NCI-H526 treated with DMSO at 0.1 percent for 48 hours (cell line): ENCODE results near the gene DISP1.
A peak's percentile ranks its signal among the peaks of the same experiment; 100 is the strongest.

ENCODE experiments used
- DNase-seq: peaks from one replicate; lab custom pipeline; 2025; lab: John Stamatoyannopoulos, UW

DISP1 gene

GRCh38 chr1:222814536-222815439, at the start of gene DISP1:
Gene DISP1, plus strand, starts transcription at chr1:222815039. Its CDS starts 127,785 bp downstream, at chr1:222942824.
- peak; percentile 56 for DNase-seq

DNA sequence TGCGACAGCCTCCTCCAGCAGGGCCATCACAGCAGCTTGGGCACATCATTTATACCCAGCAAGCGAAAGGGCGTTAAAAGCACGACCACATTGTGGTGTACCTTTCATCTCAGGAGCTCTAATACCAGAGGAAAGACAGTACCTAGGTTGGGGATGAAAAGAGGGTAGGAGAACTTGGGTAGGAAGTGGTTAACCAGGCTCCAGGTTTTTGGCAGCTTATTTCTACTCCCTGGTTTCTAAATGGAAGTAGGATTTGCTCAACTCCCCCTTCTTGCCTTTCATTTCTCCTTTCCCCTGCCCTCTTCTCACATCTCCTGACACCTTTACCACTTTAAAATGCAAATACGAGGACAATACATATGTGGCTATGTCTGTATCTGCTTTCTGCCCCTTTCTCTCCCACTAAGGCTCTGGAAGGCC, 47.7 kb upstream of the DISP1 start:
- no peak for DNase-seq

DNA sequence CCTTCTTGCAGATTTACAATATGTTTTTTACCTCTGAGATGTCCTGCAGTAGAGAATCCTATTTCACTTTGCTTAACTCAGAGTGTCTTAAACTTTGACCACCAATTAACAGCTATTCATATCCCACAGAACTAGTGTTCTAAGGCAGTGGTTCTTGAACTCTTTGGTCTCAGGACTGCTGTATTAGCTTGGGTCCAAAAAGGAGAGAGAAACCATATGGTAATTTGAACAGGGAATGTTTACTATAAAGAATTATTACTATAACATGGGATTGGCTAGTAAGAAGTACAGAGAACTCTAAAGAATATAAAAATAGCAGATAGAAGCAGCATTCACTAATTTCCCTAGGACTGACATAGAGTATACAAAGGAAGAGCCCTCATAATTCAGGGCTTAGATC, 46.2 kb upstream of the DISP1 start:
- no peak for DNase-seq

- DNase-seq, result no peak
Observed at GRCh38 chr1:222769181-222769580, 45.7 kb upstream of the DISP1 start.

- no peak for DNase-seq
Observed at GRCh38 chr1:222769971-222770620, 44.7 kb upstream of the DISP1 start.

DNA sequence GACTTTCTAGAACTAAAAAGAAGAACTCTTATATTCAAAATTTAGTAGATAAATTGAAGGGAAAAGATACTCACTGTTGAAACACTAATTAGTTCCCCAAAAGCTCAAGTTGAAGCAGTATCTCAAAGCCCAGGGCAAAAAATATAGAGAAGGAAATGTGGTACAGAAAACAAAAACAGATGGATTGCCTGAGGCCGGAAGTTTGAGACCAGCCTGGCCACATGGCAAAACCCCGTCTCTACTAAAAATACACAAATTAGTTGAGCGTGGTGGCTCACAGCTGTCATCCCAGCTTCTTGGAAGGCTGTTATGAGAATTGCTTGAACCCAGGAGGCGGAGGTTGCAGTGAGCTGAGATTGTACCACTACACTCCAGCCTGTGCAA, 41.9 kb upstream of the DISP1 start:
- DNase-seq, result no peak

DNA sequence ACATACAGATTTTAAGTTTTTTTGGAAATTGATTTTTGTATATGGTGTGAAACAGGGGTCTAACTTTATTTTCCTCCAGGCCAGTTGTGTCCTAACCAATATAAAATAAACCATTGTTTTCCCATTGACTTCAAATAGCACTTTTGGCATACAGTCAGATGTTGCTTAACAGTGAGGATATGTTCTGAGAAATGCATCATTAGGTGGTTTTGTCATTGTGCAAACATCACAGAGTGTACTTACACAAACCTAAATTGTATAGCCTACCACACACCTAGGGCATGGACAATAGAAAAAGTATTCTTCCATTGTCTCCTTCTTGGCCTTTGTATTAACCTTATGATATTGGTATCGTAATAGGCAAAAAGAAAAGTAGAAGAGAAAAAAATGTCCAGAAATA, 37.4 kb upstream of the DISP1 start:
- no peak for DNase-seq

DNA sequence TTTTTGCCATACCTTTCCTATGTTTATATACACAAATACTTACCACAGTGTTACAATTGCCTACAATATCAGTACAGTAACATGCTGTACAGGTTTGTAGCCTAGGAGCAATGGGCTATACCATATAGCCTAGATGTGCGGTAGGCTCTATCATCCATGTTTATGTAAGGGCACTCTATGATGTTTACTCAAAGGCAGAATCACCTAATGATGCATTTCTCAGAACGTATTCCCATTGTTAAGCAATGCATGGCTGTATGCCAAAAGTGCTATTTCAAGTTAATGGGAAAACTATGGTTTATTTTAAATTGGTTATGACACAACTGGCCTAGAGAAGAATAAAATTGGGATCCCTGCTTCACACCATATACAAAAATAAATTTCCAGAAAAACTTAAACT, 36.9 kb upstream of the DISP1 start:
- no peak for DNase-seq

- DNase-seq, result no peak
Observed at GRCh38 chr1:222781251-222781650, 33.6 kb upstream of the DISP1 start.

- no peak for DNase-seq
Observed at GRCh38 chr1:222783051-222783450, 31.8 kb upstream of the DISP1 start.

GRCh38 chr1:222784371-222784770, 30.5 kb upstream of the DISP1 start:
- DNase-seq, result no peak

GRCh38 chr1:222784916-222785315, 29.9 kb upstream of the DISP1 start:
- no peak for DNase-seq

- DNase-seq, result no peak
Observed at GRCh38 chr1:222785529-222785928, 29.3 kb upstream of the DISP1 start.

- DNase-seq, result no peak
Observed at GRCh38 chr1:222786121-222786520, 28.7 kb upstream of the DISP1 start.

DNA sequence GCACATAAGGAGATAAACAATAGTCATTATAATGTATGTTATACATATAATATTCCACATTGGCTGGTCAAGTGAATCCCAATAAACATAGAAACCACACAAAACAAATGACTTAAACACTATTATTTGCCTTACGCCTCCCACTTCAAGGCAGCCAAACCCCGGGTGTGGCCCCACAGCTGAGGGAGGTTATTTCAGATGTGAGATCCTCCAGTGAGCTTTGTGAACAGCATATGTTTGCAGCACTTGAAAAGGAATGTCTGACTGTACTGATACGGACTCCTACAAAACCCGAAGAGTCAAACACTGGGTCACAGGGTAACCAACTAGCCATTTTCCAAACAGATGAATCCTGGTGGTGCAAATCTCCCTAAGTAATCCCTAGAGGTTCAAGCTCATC, 27.1 kb upstream of the DISP1 start:
- no peak for DNase-seq

DNA sequence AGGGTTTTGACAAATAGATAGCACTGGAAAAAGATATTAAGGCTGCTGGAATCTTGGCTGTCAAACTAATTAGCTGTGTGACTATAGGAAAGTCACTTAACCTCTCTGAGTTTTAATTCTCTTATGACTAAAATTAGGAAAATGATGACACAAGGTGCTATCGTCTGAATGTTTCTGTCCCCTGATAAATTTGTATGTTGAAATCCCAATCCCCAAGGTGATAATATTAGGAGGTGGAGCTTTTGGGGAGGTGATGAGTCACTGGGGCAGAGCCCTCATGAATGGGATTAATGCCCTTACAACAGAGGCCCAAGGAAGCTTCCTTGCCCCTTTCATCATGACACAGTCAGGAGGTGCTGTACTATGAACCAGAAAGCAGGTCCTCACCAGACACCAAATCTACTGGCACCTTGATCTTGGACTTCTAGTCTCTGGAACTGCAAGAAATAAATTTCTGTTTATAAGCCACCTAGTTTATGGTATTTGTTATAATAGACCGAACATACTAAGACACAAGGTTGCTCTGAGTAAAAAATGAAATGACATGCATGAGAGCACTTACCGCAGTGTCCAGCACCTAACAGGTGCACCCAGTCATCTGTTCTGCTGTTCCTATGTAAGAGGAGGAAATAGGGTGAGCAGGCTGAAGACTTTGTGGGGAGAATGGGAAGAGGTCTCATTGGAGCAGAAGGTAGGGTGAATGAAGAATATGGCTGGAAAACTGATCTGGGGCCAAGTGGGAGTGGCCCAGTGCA, 26.3 kb upstream of the DISP1 start:
- DNase-seq, result no peak

GRCh38 chr1:222790115-222790514, 24.7 kb upstream of the DISP1 start:
- no peak for DNase-seq

DNA sequence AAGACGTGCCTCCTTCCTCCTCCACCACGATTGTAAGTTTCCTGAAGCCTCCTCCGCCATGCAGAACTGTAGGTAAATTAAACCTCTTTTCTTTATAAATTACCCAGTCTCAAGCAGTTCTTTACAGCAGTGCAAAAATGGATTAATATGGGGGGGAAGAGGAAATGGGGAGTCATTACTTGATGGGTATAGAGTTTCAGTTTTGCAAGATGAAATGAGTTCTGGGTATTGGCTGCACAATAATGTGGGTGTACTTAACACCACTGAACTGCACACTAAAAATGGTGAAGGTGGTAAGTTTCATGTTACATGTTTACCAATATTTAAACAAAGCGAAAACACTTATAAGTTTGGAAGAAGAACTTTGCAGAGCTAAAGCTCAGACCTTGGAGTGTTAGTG, 24.3 kb upstream of the DISP1 start:
- DNase-seq, result no peak

DNA sequence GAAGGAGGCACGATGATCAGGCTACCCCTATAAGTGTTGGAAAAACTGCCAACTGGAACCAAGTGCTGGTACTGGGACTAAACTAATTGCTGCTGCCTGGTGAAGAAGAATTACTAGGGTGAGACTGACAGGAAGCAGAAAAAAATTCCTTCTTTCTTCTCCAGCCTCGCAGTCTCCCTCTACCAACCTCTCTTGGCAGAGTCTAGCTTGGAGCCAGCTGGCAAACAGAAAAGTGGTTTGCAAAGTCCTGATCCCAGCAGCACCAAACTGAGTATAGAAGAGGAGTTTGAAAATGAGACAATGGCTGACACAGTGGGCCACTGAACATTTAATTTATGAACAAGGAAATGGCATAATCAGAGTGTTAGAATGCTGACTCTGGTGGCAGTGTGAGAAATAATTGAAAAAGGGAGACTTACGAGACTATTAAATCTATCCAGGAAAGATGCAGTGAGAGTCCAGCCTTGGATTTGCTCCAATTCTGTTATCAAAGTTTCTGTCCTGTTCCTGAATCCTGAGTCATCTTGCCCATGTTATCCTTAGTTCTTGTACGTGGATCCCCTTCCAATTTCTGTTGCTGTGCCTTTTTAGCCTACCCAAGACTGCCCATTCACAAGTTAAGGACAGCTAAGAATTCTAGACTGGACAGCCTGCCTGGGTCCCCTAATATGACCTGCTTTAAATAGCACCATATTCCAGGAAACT, 23.7 kb upstream of the DISP1 start:
- DNase-seq, result no peak

DNA sequence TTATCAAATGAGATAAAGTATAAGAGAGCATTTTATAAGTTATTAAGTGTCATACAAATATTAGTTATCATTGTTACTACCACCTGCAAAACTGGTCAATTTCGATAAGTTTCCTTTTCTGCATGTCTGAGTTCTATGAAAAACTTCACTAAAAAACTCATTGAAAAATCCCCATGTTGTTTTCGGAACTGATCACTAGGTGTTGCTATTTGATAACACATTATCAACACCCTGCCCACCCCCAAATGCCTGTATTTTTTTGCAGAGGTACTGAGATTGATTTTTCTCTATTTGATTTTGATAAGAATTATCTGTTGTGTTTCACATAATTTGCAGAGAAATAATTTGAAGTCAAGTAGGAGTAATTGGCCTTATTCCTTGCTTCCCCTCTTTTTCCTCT, 22.1 kb upstream of the DISP1 start:
- DNase-seq, result no peak

DNA sequence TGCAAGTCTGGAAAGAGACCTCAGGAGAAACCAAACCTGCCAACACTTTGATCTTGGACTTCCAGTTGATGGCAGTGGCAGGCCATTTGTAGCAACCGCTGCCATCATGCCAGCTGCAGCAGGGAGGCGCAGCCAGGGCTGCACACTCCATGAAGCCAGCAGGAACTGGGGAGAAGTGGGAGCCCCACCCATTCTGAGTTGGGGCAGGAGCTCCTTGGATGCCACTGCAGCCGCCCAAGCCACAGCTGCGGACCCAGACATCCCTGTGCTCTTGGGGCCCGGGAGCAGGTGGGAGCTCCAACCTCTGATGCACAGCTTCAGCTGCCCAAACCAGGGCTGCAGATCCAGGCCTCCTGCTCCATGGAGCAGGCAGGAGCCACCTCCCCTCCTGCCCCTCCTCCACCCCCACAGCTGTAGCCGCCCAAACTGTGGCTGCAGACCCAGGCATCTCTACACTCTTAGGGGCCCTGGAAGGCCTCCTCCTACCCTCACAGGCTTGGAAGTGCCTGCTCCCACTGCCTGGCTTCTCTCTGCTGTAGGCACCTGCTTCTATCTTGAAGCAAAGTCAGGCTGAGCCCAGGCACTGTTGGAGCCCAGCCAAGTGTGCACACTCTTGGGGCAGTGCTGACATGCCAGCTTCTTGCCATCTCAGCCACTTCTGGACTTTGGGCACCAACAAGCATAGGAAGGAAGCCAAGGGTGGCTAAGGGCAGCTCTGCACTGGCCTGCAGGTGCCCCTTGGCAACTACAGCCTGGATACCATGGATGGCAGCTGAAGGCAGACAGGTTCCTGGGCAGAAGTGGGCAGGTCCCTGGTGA, 20.0 kb upstream of the DISP1 start:
- no peak for DNase-seq
